Spinal cord (tissue), 10 donors: ENCODE measurements around the gene ZBED4. TPM values are rescaled to one million over a fixed set of nuclear protein-coding genes. Genes with fewer than 3 reads are reported as not detected.

Experiments used
- DNase-seq, 6 donors: peaks; one replicate each; pipeline versions ENCODE4 v3.0.0 to v3.0.0-alpha.2; 2013 to 2015; ENCODE audit warnings: low spot score in 6 of 6, low read depth in 4 of 6
- H3K27ac ChIP-seq: one replicate; pipeline ENCODE4 v1.5.1; 2013; ENCODE audit warnings: low read depth, low read length, control low read depth
- H3K27me3 ChIP-seq: one replicate; pipeline ENCODE4 v1.6.1; 2013; ENCODE audit warnings: low read length; ENCODE audit not compliant: control insufficient read depth, insufficient read depth
- H3K36me3 ChIP-seq: one replicate; pipeline ENCODE4 v1.6.1; 2013; ENCODE audit warnings: low read length; ENCODE audit not compliant: control insufficient read depth, insufficient read depth
- H3K4me1 ChIP-seq: one replicate; pipeline ENCODE4 v1.6.1; 2013; ENCODE audit warnings: low read length; ENCODE audit not compliant: control insufficient read depth, insufficient read depth
- H3K4me3 ChIP-seq: one replicate; pipeline ENCODE4 v1.5.1; 2013; ENCODE audit warnings: low read depth, low read length, control low read depth
- H3K9me3 ChIP-seq: one replicate; pipeline ENCODE4 v1.6.1; 2013; ENCODE audit warnings: low read length; ENCODE audit not compliant: control insufficient read depth, insufficient read depth
- WGBS: methylation state at CpG from one replicate; pipeline ENCODE4 v1.1.5; 2013; ENCODE audit warnings: missing lambda C conversion rate; ENCODE audit not compliant: insufficient coverage; 5-methylcytosine and 5-hydroxymethylcytosine counted together
- polyA plus RNA-seq, 2 donors: library from polyadenylated mRNA; unstranded; fragments of 120-200 nt; gene quantifications; one replicate each; pipeline ENCODE4 v1.2.1, GENCODE V29; 2013; ENCODE audit not compliant: insufficient read length in 2 of 2
- total RNA-seq, 2 donors: library from RNA; depleted of rRNA in 1 of 2; stranded (reverse); fragments of 120-200 nt in 1 of 2; fragments of >200 nt in 1 of 2; gene quantifications; one replicate each; pipeline versions ENCODE4 v1.2.3 to v1.2.4, GENCODE V29; 2013 to 2014
- donor health status: healthy.

ZBED4 gene
- total and polyA plus RNA-seq, 4 donors, result 8.5 to 15.6 (median 11.8) TPM

DNA sequence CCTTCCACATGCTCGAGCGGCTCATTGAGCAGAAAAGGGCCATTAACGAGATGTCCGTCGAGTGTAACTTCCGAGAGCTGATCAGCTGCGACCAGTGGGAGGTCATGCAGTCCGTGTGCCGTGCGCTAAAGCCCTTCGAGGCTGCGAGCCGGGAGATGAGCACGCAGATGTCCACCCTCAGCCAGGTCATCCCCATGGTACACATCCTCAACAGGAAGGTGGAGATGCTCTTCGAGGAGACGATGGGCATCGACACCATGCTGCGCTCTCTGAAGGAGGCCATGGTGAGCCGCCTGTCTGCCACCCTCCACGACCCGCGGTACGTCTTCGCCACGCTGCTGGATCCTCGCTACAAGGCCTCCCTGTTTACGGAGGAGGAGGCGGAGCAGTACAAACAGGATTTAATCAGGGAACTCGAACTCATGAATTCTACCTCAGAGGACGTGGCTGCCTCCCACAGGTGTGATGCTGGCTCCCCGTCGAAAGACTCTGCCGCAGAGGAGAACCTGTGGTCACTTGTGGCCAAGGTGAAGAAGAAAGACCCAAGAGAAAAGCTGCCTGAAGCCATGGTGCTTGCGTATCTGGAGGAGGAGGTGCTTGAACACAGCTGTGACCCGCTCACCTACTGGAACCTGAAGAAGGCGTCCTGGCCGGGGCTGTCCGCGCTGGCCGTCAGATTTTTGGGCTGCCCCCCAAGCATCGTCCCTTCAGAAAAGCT lies 32.9 kb downstream of the ZBED4 start:
- H3K4me3 ChIP-seq, result no peak overlapping the region
- no peak overlapping the region for H3K27ac ChIP-seq
- 99% methylated on average over 41 of the region's 41 CpGs for WGBS
- H3K9me3 ChIP-seq, result no peaks in the 10 kb centered on the region
- peaks cover 13% of the 10 kb centered on the region for H3K4me1 ChIP-seq
- H3K27me3 ChIP-seq, result no peaks in the 10 kb centered on the region
- DNase-seq, result no peak
- peaks cover 43% of the 10 kb centered on the region for H3K36me3 ChIP-seq

DNA sequence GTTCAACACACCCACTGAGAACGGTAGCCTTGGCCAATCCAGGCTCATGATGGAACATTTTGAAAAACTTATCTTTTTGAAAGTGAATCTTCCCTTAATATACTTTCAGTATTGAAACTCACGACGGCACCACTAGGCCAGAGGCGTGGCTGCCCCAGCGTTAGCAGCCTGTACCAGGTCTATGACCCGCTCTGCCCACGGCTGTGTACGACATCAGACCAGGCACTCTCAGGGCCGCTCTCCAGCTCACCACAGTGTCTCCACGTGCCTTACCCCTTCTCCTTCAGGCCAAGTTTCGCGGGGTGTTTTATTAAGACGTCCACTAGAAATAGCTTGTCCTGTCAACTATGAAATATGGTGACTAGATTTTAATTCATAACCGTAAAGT lies 33.4 kb downstream of the ZBED4 start:
- H3K4me1 ChIP-seq, result peaks cover 11% of the 10 kb centered on the region
- peaks cover 43% of the 10 kb centered on the region for H3K36me3 ChIP-seq
- no peaks in the 10 kb centered on the region for H3K9me3 ChIP-seq
- H3K27me3 ChIP-seq, result no peaks in the 10 kb centered on the region
- WGBS, result 98% methylated on average over 7 of the region's 14 CpGs
- H3K4me3 ChIP-seq, result no peak overlapping the region
- no peak overlapping the region for H3K27ac ChIP-seq
- no peak for DNase-seq

- H3K27me3 ChIP-seq, result no peaks in the 10 kb centered on the region
- WGBS, result 79% methylated on average over 8 of the region's 9 CpGs
- no peak overlapping the region for H3K27ac ChIP-seq
- H3K36me3 ChIP-seq, result peaks cover 47% of the 10 kb centered on the region
- no peaks in the 10 kb centered on the region for H3K9me3 ChIP-seq
- H3K4me3 ChIP-seq, result no peak overlapping the region
- peaks cover 12% of the 10 kb centered on the region for H3K4me1 ChIP-seq
- DNase-seq, result no peak
These were observed 34.1 kb downstream of the ZBED4 start for GRCh38 chr22:49887702-49888101.

- H3K27me3 ChIP-seq, result no peaks in the 10 kb centered on the region
- H3K9me3 ChIP-seq, result no peaks in the 10 kb centered on the region
- peak in 5 of 6 donors; percentile 11 to 86 (median 37) for DNase-seq
- H3K4me1 ChIP-seq, result peaks cover 12% of the 10 kb centered on the region
- WGBS, result 59% methylated on average over 5 of the region's 5 CpGs
- peaks cover 41% of the 10 kb centered on the region for H3K36me3 ChIP-seq
- no peak overlapping the region for H3K4me3 ChIP-seq
- peak overlapping the region; percentile 33 for H3K27ac ChIP-seq
These were observed 35.4 kb downstream of the ZBED4 start for GRCh38 chr22:49889071-49889470.

DNA sequence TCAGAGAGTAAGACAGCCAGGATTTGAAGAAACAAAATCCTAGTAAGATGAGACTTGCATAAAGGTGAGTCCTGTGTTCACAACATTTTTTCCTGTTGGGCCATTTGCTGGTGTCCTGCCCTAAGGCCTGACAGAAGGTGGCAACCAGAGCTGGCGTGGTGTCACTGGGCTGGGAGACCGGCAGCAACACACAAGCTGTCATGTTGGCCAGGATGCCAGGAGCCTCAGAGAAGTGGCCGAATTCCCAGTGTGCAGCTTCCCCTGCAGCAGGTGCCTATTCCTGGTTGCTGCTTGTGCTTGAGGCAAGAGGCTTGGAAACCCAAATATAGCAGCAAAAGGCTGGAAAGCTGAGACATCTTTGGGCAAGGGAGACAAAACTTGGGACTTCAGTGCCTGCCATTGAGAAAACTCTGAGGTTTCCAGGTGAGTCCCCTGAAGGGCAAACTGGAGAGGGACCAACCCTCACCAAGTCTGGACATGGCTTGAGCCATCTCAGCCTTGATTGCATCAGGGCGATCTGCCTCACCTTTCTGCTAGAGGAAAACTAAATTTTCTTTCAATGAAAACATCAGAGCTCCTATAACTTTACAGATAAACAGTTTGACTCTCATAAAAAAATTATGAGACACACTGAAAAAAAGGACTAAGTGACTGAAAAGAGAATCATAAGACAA lies 38.7 kb downstream of the ZBED4 start:
- DNase-seq, result peak in 1 of 6 donors; percentile 57
- 77% methylated on average over 3 of the region's 4 CpGs for WGBS
- Histone ChIP-seq H3K27ac (no peak overlapping the region), H3K27me3 (no peaks in the 10 kb centered on the region), H3K9me3 (no peaks in the 10 kb centered on the region), H3K4me3 (no peak overlapping the region), H3K36me3 (peaks cover 25% of the 10 kb centered on the region), H3K4me1 (peaks cover 12% of the 10 kb centered on the region)

DNA sequence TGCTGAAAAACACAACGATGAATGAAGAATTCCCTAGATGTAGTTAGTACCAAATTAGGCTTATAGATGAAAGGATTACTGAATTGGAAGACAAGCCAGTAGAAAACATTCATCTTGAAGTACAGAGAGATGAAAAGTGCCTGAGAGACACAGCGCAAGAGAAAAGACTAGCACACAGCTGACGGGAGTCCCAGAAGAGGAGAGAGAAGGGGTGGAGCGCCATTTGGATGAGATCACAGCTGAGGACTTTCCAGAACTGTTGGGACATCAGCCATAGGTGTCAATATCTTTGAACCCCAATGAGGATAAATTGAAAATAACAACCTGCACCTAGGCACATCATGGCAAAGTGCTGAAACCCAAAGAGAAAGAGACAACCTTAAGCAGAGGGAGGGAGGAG lies 39.4 kb downstream of the ZBED4 start:
- WGBS, result 79% methylated on average over 3 of the region's 4 CpGs
- peaks cover 9% of the 10 kb centered on the region for H3K4me1 ChIP-seq
- DNase-seq, result no peak
- no peak overlapping the region for H3K27ac ChIP-seq
- H3K9me3 ChIP-seq, result no peaks in the 10 kb centered on the region
- H3K27me3 ChIP-seq, result no peaks in the 10 kb centered on the region
- peaks cover 31% of the 10 kb centered on the region for H3K36me3 ChIP-seq
- H3K4me3 ChIP-seq, result no peak overlapping the region

DNA sequence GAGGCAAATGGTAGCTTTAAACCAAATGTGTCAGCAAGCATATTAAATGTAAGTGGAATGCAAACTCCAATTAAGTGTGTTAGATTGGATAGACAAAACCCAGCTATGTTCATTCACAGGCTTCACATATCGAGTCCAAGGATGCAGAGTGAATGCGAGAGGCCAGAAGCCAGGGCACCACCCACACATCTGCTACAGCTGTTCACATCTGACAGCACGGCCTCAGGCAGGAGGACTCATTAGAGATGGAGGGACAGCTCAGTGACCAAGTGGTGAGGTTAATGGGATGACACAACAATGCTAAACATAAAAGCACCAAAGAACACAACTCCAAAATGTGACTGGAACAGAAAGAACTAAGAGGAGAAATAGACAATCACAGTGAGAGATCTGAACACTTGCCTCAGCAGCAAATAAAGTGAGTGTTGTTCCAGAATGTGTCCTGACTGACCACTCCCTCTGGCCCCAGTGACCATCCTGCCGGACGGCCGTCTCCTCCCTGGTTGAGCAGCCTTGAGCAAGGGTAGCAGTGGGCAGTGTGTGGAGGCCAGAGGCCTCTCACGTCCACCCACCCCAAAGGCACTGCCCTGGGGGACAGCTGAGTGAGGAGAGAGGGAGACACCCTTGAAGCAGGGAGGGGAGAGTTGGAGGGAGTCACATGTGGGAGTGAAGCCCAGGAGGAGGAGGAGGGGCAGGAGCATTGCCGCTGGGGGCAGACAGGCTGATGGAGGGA lies 40.8 kb downstream of the ZBED4 start:
- no peak overlapping the region for H3K4me3 ChIP-seq
- H3K27ac ChIP-seq, result no peak overlapping the region
- H3K36me3 ChIP-seq, result peaks cover 38% of the 10 kb centered on the region
- H3K4me1 ChIP-seq, result peaks cover 3% of the 10 kb centered on the region
- H3K9me3 ChIP-seq, result no peaks in the 10 kb centered on the region
- H3K27me3 ChIP-seq, result no peaks in the 10 kb centered on the region
- DNase-seq, result no peak
- WGBS, result no CpG with 5 or more reads among the region's 8 CpGs

- 90% methylated on average over 5 of the region's 5 CpGs for WGBS
- Histone ChIP-seq H3K27ac (no peak overlapping the region), H3K9me3 (no peaks in the 10 kb centered on the region), H3K27me3 (no peaks in the 10 kb centered on the region), H3K4me3 (no peak overlapping the region), H3K36me3 (peaks cover 47% of the 10 kb centered on the region), H3K4me1 (peaks cover 3% of the 10 kb centered on the region)
- no peak for DNase-seq
These were observed 42.6 kb downstream of the ZBED4 start for GRCh38 chr22:49896201-49896600.

GRCh38 chr22:49897015-49897684 lies 43.5 kb downstream of the ZBED4 start:
- Histone ChIP-seq H3K27me3 (no peaks in the 10 kb centered on the region), H3K4me1 (peaks cover 3% of the 10 kb centered on the region), H3K27ac (no peak overlapping the region), H3K4me3 (no peak overlapping the region), H3K9me3 (no peaks in the 10 kb centered on the region), H3K36me3 (peaks cover 56% of the 10 kb centered on the region)
- 98% methylated on average over 6 of the region's 8 CpGs for WGBS
- DNase-seq, result no peak
